ENCODE data around the gene CD300LD.

- TF ChIP-seq CTCF (IDR thresholded peaks at IDR 0.05) (no peak), POLR2A (IDR thresholded peaks at IDR 0.05) (no peak)
These were observed 43.3 kb upstream of the CD300LD start for GRCh38 chr17:74635418-74635817.

Data from uterus (tissue), 2 donors.